GOT3 (cell line): ENCODE measurements around the gene CLPTM1L.

ENCODE experiments used
- DNase-seq: peaks from one replicate; lab custom pipeline; 2025; ENCODE audit warnings: mixed read lengths; lab: John Stamatoyannopoulos, UW

The CLPTM1L gene, protein sequence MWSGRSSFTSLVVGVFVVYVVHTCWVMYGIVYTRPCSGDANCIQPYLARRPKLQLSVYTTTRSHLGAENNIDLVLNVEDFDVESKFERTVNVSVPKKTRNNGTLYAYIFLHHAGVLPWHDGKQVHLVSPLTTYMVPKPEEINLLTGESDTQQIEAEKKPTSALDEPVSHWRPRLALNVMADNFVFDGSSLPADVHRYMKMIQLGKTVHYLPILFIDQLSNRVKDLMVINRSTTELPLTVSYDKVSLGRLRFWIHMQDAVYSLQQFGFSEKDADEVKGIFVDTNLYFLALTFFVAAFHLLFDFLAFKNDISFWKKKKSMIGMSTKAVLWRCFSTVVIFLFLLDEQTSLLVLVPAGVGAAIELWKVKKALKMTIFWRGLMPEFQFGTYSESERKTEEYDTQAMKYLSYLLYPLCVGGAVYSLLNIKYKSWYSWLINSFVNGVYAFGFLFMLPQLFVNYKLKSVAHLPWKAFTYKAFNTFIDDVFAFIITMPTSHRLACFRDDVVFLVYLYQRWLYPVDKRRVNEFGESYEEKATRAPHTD

DNA sequence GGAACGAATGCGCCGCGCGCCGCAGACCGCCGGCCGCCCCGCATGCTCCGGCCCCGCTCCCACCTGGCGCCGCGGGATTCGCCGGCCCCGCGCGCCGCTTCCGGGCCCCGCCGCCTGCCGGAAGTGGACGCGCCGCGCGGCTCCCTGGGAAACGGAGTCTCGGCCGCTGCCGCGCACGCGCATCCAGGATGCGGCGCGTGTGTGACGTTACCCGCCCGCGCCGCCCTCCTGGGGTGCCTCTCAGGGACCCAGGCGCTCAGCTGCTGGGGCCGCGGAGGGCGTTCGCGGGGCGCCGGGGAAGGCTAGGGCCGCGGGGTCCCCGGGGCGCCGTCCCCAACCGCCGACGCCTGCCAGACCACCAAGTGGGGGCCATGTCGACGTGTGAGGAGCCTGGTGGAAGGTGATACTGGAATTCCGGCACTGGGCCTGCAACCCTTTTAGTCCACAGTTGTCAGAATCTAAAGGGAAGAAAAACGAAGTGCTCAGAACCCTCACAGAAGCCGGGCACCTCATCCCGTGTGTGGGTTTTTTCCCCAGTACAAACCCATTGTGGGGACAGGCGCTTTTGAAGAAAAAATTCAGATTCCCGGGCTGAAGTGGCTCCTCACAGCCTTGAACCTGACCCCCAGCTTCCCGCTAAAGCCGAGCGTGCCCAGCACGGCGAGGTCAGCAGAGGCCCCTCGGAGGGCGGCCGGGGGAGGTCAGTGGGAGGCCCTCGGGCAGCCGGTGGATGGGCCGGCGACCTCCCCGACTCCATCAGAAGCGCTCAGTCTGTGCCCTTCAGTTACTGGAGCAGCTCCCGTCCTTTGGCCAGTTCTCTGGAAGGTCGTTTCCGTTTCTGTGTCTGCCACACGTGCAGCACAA lies at the start of gene CLPTM1L:
Gene CLPTM1L (minus strand): TSS at position 125 of the 864 bp plus-strand sequence. CDS start 258 bp downstream, outside the sequence.
- DNase-seq = peak; percentile 30

DNA sequence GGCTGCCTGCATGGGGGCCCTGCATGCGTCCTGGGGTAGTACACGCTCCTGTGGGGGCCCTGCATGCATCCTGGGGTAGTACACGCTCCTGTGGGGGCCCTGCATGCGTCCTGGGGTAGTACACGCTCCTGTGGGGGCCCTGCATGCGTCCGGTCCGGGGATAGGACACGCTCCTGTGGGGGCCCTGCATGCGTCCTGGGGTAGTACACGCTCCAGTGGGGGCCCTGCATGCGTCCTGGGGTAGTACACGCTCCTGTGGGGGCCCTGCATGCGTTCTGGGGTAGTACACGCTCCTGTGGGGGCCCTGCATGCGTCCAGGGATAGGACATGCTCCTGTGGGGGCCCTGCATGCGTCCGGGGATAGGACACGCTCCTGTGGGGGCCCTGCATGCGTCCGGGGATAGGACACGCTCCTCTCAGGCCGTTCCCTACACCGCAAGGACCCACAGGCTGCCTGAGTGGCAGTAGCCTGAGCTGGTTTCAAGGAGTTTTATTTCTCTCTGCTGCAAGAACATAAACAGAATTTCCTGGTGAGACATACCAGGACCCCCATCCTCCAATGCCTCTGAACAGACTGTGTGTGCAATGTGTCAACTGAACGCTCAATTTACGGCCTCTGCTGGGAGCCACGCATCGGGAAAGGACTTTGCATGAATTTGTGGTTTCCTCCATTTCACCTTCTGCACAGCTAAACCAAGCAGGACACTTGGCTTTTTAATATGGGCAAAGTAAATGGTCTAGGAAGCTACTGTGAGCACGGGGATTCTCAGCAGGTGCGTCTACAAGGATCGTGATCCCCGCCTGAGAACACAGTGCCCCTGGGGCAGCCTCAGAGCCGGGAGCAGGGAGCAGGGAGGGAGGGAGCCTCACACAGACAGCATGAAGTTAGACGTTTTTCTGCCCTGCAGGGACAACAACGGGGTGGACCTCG lies 48.9 kb upstream of the CLPTM1L start:
- no peak for DNase-seq

GRCh38 chr5:1392801-1393565 lies 48.1 kb upstream of the CLPTM1L start:
- no peak for DNase-seq

DNA sequence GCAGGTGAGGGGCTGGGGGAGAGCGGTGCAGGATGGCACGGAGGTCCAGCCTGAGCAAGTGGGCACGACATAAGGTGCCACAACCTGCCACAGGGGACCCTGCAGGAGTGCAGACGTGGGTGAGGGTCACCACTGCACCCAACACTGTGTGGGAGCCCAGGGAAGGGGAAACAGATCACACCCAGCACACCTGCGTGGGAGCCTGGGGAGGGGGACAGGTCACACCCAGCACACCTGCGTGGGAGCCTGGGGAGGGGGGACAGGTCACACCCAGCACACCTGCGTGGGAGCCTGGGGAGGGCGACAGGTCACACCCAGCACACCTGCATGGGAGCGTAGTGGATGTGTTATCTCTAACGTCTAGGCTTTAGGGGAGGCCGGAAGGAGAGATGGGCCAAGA lies 47.4 kb upstream of the CLPTM1L start:
- no peak for DNase-seq

- DNase-seq = no peak
Observed at GRCh38 chr5:1391691-1392090, 46.8 kb upstream of the CLPTM1L start.

DNA sequence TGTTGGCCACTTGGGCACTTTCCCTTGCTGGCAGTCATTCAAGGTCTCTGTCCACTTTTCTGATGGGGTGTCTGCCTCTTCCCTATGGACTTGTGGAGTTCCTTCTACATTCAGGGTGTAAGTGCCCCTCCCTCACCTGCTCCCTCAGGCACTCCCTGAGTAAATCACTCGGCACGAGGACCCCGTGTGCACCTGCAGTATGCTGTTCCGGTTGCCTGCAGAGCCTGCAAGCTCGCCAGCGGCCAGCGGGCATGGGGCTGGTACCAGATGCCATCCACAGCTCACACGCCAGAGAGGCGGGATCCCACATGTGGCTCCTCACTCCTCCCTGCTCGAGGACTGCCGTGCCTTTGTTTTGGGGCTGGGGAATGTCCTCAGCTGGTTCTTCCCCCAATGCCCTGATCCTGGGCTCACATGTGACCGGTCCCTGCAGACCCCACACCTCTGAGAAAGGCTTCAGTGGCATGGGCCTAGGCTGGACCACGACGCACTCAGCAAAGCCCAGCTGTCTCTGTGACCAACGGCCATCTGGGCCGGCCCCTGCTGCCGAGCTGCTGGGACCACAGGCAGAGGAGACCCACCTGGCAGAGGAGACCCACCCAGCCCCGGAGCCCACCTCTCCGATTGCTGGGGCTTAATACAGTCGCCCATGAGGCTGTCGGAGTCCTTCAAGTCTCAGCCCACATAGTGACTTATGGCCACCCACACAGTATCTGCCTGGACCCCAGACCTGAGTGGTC lies 46.1 kb upstream of the CLPTM1L start:
- DNase-seq = no peak

DNA sequence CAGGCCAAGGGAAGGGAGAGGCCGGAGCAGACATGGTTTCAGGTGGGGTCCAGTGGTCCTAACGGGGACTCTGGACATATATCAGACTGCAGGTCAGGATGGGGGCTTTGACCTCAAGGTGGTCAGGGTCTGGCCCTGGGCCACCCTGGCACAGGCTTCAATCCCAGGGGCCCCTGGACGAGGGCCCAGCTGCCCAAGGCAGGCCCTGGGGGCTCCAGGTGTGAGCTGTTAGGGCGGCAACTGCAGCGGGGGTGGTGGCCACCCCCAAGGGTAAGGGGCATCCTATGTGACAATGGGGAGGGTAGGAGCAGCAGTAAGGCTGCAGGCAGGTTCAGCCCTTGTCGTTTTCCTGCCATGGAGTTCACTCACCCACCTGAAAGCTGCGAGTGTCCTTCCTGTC lies 45.4 kb upstream of the CLPTM1L start:
- DNase-seq = no peak

DNA sequence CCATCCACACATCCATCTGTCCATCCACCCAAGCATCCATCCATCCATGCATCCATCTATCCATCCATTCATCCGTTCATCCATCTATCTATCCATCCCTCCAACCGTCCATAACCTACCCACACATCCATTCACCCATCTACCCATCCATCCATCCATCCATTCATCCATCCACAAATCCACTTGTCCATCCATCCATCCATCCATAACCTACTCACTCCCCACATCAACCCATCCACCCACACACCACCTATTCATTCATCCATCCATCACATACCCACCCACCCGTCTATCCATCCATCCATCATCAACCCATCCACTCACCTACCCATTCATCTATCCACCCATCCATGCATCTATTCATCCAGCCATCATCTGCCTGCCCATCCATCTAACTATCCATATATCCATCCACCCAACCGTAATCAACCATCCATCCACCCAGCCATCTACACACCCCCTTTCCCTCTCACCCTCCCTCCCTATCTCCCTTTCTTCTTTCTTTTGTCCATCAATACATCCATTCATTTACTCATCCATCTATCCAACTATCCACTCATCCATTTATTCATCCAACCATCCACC lies 43.6 kb upstream of the CLPTM1L start:
- DNase-seq = no peak

- no peak for DNase-seq
Observed at GRCh38 chr5:1387876-1388275, 43.0 kb upstream of the CLPTM1L start.

GRCh38 chr5:1387059-1387755 lies 42.3 kb upstream of the CLPTM1L start:
- no peak for DNase-seq

DNA sequence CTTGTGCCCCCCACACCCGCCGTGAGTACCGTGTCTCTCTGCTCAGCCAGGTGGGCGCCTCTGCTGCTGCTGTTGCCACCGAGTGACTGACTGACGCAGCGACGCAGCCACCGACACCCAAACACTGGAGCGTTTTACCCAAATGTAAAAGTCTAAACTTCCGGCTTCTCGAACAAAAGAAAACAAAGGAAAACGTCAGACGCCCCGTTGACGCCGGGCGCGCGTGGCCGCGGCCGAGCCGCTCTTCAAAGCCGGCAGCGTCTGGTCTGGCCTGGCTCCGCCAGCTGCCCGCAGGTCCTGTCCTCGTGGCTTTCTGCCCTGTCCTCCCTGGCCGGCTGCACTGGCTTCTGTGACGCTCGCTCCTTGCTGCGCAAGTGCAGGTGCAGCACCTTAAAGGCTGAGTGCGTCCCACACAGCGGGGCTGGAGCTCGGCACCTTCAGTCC lies 41.4 kb upstream of the CLPTM1L start:
- no peak for DNase-seq

DNA sequence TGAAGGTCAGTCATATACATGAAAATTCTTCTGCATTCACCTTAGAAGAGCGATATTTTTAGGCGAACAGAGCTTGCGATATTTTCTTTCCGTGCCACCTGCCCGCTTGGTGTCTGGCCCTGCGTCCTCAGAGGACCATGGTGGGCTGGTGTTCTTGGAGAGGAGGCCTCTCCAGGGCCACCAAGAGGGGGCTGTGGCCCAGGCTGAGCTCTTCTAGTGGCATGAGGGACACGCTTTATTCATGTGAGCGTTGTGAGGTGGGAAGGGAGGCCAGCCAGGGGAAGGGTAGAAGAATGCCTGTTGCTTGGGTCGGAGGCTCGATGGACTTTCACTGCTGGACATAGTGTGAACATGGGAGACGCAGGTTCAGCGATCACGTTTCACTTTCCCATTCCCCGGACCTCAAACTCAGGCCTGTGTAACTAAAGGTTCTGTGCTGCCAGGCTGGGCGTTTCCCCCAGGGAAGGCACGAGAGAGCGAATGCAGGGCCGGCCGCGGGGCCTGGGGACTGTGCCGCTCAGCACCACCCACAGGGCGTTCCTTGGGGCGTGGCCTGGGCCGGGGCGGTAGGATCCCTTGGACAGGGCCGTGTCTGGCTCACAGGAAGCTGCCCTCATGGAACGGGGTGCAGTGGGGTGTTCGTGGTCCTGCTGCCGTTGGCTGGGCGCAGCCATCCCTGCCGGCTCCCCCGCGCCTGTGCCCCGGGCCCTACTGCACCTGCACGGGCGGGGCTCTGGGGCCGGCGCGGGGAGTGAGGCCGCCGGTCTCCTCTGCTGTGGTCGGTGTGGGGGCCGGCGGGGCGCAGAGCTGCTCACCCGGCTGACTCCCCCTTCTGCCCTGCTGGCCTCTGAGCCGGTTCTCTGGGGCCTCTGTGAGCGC lies 40.7 kb upstream of the CLPTM1L start:
- DNase-seq = no peak

GRCh38 chr5:1384521-1384920 lies 39.6 kb upstream of the CLPTM1L start:
- no peak for DNase-seq

- no peak for DNase-seq
Observed at GRCh38 chr5:1383886-1384401, 39.0 kb upstream of the CLPTM1L start.

- DNase-seq = no peak
Observed at GRCh38 chr5:1383344-1383743, 38.4 kb upstream of the CLPTM1L start.

- no peak for DNase-seq
Observed at GRCh38 chr5:1382248-1382700, 37.4 kb upstream of the CLPTM1L start.

- DNase-seq = no peak
Observed at GRCh38 chr5:1381370-1382247, 36.7 kb upstream of the CLPTM1L start.
